ENCODE measurements around the gene USP30.

The USP30 gene

GRCh38 chr12:109085590-109085989 is 33.2 kb downstream of the USP30 start:
- no peak for TF ChIP-seq CTCF (conservative IDR thresholded peaks at IDR 0.05; ENCODE audit: low read depth, low read length)
- no peak overlapping the region for H3K4me3 ChIP-seq (ENCODE audit: low read length)
- DNase-seq (ENCODE audit: low read depth): no peak

- DNase-seq (ENCODE audit: low read depth): no peak
- TF ChIP-seq CTCF (conservative IDR thresholded peaks at IDR 0.05; ENCODE audit: low read depth, low read length): no peak
- no peak overlapping the region for H3K4me3 ChIP-seq (ENCODE audit: low read length)
Measured at GRCh38 chr12:109087250-109087649, 34.9 kb downstream of the USP30 start.

- H3K4me3 ChIP-seq (ENCODE audit: low read length): no peak overlapping the region
- no peak for TF ChIP-seq CTCF (conservative IDR thresholded peaks at IDR 0.05; ENCODE audit: low read depth, low read length)
- DNase-seq (ENCODE audit: low read depth): no peak
Measured at GRCh38 chr12:109088818-109089217, 36.4 kb downstream of the USP30 start.

GRCh38 chr12:109089683-109090082 is 37.3 kb downstream of the USP30 start:
- no peak for TF ChIP-seq CTCF (conservative IDR thresholded peaks at IDR 0.05; ENCODE audit: low read depth, low read length)
- no peak for DNase-seq (ENCODE audit: low read depth)
- H3K4me3 ChIP-seq (ENCODE audit: low read length): no peak overlapping the region

GRCh38 chr12:109092497-109093021 is 40.2 kb downstream of the USP30 start:
- no peak for TF ChIP-seq CTCF (conservative IDR thresholded peaks at IDR 0.05; ENCODE audit: low read depth, low read length)
- peak overlapping the region; percentile 59 for H3K4me3 ChIP-seq (ENCODE audit: low read length)
- DNase-seq (ENCODE audit: low read depth): no peak

- H3K4me3 ChIP-seq (ENCODE audit: low read length): peak within 1 kb of the TSS; percentile 59
- TF ChIP-seq CTCF (conservative IDR thresholded peaks at IDR 0.05; ENCODE audit: low read depth, low read length): peak; percentile 95
- DNase-seq (ENCODE audit: low read depth): peak; percentile 63
Measured at GRCh38 chr12:109093022-109093918, 40.9 kb downstream of the USP30 start, which contains the start of gene ALKBH2. Gene ALKBH2, minus strand, starts transcription at chr12:109093472. Its CDS starts 686 bp downstream, at chr12:109092786.

GRCh38 chr12:109097140-109097434 is 44.7 kb downstream of the USP30 start:
- DNase-seq (ENCODE audit: low read depth): no peak
- no peak for TF ChIP-seq CTCF (conservative IDR thresholded peaks at IDR 0.05; ENCODE audit: low read depth, low read length)
- H3K4me3 ChIP-seq (ENCODE audit: low read length): peak overlapping the region; percentile 58

All from retinal pigment epithelial cell (primary cell).